HG03558 (cell line): ENCODE results near the gene FIG4.
"Not testable (repeated sequence)": the region's sequence is repeated elsewhere in the genome, so short reads cannot be mapped to it uniquely, and the experiment has no call there.

Source experiments
- ATAC-seq: cut with Tn5 transposase; IDR thresholded peaks from one replicate; pipeline ENCODE4 v1.9.1; 2021; ENCODE audit warnings: moderate number of reproducible peaks; ENCODE audit not compliant: unreplicated experiment; ENCODE audit errors: extremely low read depth

The FIG4 gene

DNA sequence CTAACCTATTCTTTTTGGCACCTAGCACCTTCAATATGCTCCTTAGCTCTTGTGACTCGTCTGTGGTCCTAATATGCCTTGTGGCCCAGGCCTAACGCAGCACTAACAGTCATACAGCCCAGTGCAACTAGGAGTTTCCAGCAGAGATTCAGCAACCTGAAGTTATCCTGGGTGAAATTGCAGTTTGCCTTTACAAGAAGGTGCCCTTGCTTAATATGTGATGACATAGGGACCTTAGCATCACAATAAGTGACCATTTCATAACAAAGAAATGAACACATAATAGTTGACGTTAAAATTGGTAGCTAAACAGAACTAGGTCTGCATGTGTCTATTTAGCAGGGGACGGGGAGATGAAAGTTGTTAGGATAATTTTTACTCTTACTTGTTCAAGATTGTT is 10.1 kb downstream of the FIG4 start:
- ATAC-seq, result no peak

DNA sequence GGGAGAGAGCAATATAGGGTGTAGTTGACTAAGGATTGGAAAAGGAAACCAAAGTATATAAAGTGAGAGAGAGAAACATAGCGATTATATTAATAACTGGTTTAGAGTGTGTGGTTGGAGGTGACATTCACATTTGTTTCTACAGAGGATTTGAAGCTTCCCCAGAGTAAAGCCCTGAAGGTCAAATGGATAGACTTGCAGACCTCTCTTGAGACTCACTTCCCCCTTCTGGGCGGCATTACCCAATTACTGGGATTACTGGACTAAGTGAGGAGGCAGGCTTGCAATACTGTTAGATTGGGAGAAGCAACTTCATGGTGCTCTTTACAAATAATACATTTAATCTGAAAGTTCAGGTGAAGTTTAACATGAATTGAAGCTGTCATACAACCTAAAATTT is 10.7 kb downstream of the FIG4 start:
- ATAC-seq, result no peak

DNA sequence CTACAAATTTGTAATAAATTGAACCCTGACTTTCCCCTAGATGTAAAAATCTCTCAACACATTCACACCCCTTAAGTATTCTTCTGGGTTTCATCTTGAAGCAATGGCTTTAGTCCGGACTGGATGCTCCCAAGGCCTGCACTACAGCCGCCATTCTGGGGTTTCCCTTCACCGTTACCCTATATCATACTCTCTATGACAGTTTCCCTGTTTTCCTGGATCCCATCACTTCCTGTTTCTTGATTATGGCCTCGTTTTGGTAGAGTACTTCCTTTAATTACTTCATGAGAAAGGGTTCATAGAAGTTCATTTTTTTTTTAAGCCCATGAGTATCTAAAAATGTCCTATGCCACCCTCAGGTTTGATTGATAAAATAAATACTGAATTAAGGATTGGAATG is 11.7 kb downstream of the FIG4 start:
- ATAC-seq, result no peak

DNA sequence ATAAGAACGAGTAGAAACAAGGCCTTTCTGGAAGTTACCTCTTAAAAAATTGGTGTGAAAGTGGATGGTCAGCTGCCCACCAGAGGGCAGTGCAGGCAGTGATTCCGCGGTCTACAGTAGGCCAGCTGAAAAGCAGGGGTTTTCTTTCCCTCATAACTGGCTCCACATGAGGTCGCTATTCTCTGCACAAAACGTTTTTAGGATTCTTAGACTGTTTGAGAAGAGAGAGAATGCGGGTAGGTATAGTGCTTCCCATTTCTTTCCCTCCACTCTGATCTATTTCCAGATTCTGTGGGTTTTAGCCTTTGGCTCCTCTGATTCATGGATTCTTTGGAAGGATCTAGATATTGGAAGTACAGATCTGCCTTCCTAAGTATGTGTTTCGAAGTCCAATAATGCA is 14.2 kb downstream of the FIG4 start:
- ATAC-seq, result peak; percentile 93

DNA sequence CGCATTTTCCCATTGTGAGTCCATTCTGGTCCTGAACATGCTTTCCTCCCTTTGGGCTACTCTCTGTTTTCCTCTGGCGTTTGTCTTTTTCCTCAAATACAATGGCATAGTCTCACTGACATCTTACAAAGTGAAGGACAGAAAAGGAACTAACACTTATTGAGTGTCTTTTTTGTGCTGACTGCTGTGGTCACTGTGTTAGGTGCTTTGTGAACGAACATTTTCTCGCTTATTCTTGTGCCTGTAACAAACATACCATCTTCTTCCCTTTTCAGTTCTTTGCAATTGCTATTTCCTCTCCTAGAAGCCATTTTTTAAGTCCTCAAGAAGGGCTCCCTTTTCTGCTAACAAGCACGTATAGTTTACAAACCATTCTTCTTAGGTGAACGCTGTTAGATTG is 15.4 kb downstream of the FIG4 start:
- no peak for ATAC-seq

DNA sequence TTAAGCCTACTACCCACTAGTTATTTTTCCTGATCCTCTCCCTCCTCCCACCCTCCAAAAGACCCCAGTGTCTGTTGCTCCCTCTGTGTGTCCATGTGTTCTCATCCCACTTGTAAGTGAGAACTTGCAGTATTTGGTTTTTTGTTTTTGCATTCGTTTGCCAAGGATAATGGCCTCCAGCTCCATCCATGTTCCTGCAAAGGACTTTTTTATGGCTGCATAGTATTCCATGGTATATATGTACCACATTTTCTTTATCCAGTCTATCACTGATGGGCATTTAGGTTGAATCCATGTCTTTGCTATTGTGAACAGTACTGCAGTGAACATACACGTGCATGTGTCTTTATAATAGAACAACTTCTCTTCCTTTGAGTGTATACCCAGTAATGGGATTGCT is 17.0 kb downstream of the FIG4 start:
- ATAC-seq, result not testable (repeated sequence)

DNA sequence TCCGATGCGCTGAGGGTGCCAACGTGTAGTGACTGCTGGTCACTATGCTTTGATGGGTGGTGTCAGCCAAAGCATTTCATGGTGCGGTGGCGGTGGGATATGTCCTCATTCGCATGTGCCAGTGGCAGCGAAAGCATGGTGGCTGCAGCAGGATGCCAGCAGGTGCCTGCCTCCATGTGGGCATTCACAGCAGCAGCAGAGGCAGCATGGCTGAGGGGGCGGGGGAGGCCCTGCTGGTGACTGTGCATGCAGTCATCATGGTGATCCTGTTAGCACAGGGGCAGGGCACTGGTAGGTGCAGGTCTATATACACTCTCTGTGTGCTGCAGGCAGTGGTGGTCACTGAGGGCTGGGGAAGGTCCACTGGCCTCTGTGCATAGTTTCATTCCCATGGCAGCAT is 22.0 kb downstream of the FIG4 start:
- ATAC-seq, result no peak

DNA sequence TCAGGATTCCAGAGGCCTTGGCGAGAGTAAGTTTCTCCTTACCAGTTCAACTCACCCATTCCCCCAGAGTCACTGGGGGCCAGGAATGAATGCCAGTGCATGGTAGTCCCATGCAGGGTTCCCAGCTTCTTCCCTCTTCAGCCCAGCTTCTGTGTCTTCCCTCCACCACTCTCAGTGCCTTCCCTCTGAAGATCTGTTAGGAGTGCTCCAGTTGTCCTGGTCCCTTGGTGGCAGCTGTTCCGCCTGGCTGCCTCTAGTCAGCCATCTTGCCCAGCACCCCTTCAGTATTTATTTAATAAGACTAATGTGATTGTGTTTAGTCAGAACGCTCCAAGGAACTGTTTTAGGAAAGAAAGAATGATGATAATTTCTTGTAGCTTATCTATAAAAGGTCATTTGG is 23.1 kb downstream of the FIG4 start:
- no peak for ATAC-seq

DNA sequence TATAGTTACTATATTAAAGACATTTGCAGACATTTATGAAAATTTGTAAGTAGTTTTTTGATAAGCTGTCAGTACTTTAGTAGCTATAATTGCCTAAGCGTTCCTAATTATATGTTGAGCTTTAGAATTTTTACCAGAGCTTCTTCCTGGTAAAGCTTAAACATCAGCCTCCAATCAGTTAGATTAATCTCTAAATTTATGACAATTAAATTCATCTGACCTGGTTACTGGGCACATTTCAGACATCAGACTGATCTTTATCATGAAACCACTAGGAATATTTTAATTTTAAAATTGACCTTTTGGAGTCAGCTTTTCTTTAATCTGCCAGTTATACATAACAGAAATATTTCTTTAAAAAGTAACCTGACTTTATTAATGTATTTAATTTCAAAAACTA is 23.5 kb downstream of the FIG4 start:
- no peak for ATAC-seq

DNA sequence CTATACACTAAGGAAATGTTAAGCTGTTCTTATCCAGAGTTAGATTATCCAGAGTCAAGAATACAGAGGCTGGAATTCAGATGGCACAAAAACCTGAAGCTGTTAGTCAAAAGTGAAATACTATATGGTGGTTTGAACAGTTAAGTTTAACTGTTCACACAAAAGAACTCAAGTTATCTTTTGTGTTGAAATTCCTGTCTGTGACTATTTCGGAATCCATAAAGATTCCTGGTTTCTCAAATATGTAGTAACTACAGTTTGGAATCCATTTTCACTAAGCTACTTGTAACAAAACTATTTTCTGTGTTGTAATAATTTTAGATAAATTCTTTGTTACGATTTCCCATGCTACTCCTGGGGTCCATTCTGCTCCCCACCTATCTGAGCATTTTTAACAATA is 24.5 kb downstream of the FIG4 start:
- no peak for ATAC-seq

DNA sequence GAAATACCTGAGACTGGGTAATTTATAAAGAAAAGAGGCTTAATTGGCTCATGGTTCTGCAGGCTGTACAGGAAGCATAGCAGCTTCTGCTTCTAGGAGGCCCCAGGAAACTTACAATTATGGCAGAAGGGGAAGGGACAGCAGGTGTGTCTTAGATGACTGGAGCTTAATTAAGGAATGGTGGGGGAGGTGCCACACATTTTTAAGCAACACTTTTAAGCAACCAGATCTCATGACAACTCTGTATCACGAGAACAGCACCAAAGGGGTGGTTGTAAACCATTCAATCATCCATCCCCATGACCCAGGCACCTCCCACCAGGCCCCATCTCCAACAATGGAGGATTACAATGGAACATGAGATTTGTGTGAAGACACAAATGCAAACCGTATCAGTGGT is 26.9 kb downstream of the FIG4 start:
- no peak for ATAC-seq

DNA sequence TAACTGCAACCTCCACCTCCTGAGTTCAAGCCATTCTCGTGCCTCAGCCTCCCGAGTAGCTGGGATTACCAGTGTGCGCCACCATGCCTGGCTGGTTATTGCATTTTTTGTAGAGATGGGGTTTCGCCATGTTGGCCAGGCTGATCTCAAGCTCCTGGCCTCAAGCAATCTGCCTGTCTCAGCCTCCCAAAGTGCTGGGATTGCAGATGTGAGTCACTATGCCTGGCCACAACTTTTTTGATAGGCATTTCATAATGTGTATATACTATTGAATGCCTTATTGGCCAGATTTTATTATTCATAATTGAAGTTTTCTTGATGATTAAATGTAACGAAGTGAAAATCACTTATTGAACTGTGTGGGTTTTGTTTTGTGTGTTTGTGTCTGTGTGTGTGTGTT is 27.9 kb downstream of the FIG4 start:
- no peak for ATAC-seq

DNA sequence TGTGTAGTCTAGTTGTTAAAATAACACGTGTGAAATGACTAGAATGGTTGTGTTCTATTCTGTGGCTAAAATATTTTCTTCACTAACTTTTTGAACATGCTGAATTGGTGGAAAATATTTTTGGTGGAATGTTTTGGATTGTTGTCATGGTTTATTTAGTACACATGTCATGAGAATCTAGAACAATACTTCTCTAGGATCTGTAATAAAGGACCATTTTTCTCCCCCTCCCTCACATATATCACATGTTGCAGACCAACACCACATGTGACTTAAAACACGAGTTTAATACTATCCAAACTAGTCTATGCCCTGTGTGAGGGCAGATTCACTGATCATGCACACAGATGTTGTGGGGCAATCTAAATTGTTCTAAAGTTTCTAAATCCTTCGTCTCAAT is 29.2 kb downstream of the FIG4 start:
- no peak for ATAC-seq

DNA sequence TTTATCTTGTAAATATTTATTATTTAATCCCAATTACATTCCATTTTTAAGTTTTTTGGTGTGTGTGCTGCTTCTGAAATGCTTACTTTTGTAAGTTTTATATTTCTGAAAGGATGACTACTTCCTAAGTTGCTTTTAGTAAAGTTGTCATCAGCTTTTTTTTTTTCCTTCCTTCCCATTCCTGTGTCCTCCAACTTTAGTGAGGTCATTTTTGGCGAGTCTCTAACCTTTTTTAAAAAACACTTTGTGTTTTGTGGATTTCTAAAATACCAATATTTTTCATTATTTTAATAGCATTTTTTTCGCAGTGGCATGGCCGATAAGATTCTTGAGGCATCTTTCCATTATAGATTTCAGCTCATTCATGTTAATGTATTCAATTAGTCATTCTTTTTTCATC is 30.9 kb downstream of the FIG4 start:
- no peak for ATAC-seq

DNA sequence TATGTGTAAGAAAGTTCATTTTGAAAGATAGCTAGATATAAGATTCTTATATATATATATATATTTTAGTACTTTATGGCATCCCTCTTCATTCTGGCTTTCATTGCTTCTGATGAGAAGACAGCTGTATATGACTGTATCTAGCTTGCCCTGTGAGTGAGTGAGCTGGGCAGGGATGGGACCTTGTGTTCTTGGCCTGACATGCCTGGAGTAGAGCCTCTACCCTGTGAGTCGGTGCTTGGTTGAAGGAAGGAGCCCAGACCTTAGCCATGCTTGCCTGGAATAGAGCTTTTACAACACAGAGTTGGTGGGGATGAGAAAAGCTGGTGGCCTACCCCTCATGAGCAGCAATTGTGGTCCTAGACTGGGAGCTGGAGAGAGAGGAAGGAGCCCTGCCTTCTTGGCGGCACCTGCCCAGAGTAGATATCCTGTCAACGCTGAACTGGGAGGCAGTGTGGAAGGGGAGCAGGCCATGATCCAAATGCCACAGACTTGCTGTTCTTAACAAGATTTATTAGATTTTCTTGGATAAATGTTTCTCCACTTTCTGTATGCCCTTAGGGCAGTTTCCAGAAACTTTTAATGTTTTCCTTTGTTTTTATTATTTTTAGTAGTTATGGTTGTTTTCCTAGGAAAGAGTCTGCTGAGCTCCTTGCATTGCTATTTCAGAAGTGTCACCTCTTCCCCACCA is 31.6 kb downstream of the FIG4 start:
- no peak for ATAC-seq

DNA sequence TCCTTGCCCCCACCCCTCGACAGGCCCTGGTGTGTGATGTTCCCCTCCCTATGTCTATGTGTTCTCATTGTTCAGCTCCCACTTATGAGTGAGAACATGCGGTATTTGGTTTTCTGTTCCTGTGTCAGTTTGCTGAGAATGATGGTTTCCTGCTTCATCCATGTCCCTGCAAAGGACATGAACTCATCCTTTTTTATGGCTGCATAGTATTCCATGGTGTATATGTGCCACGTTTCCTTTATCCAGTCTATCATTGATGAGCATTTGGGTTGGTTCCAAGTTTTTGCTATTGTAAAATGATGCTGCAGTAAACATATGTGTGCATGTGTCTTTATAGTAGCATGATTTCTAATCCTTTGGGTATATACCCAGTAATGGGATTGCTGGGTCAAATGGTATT is 34.2 kb downstream of the FIG4 start:
- ATAC-seq, result not testable (repeated sequence)

DNA sequence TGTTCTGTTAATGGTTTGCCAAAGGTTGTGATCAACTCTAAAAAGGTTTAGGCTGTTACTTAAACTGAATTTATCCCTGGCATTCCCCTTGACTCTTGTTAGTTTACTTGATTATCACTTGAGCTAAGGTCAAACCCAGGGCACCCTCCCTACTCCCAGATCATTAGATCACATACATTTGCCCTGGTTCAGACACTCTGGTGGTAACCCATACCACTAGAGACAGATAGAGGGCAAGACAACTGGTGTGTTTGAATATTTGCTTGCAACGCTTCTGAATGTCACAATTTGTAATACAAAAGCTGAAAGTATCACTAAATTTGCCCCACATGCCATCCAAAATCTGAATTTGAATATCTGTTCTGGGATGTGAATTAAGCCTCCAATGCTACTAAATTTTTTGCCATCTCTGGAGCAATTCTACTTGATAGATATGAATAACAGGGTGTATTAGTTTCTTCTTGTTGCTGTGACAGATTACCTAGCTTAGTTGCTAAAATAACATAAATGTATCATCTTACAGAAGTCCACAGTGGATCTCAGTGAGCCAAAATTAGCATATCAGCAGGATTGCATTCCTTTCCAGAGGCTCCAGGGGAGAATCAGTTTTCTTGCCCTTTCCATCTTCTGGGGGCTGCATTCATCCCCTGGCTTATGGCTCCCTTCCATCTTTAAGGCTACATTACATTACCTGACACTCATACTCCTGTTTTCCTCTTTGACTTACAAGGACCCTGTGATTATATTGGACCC is 45.4 kb downstream of the FIG4 start:
- ATAC-seq, result no peak

DNA sequence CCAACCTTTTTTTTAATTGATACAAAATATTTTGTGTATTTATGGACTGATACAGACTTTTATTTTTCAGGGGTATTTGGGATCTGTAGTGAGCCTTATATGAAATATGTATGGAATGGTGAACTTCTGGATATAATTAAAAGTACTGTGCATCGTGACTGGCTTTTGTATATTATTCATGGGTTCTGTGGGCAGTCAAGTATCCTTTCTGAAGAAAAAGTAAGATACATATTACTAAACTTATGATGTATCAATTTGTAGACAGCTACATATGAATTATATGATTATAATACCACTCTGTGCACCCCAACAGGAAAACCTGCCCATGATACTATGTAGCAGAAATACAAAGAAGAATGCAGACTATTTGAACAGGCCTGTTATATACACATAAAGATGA is 47.2 kb downstream of the FIG4 start:
- no peak for ATAC-seq

DNA sequence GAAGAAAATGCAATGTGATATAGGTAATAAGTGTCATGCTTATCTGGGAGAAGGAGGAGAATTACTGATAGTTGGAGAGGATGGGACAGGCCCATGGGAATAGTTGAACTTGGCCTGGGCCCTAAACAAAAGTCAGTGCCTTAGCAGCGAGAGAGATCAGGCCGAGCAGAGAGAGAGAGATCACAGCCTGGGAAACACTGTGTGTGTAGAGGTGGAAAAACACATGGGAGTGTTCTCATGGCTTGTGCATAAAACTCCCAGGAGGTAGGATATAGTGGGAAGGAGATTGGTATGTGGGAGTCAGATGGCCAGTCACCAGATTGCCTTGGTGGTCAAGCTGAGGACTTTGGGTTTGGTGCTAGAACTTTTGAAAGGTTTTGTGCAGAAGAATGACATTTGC is 47.6 kb downstream of the FIG4 start:
- ATAC-seq, result no peak

DNA sequence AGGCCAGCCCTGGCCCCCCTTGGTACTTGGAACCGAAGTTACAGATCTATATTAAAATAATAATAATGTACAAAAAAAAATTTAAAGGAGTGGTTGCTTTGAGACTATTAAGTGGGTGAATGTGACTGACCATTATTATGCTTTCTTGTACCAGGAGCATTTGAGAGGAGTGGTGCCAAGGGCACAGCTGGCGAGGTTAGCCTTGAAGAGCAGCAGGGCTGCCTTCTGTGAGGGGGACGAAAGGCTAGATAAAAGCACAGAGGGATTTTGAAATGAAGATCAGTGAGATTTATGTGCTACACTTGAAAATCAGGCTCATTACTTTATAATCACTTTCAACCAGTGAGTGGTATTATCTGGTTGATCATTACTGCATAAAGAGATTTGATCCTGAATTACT is 48.6 kb downstream of the FIG4 start:
- no peak for ATAC-seq

DNA sequence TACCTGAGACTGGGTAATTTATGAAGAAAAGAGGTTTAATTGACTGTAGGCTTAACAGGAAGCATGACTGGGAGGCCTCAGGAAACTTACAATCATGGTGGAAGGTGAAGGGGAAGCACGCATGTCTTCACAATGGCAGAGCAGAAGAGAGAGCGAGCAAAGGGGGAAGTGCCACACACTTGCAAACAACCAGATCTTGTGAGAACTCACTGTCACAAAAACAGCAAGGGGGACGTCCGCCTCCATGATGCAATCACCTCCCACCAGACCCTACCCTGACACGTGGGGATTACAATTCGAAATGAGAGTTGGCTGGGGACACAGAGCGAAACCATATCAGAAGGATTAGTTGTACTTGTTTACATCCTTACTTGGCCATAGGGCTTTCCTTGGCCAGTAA is 49.7 kb downstream of the FIG4 start:
- no peak for ATAC-seq

DNA sequence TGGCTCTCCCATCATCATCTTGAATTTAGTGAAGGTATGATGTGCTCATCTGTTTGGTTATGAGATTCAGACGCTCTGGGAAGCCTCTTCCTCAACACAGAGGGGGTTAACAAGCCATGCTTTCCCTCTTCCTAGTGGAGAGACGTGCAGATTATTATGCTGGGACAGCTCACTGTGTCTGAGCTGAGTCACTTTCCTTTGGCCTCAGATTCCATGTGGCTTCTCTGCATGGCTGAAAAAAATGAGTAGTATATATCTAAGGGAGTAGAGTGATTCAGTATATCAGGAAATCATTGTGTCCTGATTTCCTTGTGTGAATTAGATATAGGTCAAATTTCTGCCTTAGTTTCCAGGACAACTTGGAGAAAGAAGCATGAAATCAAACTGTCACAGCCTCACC is 52.6 kb downstream of the FIG4 start:
- ATAC-seq, result no peak
